Tibial nerve (tissue), 4 donors: Measurements from ENCODE around the gene HOTAIR.

Experiments
- CTCF ChIP-seq, 5 experiments: fragments of 200-600 bp in 3 of 5; fragments of 450-650 bp in 2 of 5; sonication (generic) in 3 of 5; IDR thresholded peaks; one replicate each; pipeline ENCODE4 v1.5.1; 2016 to 2019; ENCODE audit warnings: antibody characterized with exemption in 5 of 5, mild to moderate bottlenecking in 3 of 5, moderate library complexity in 2 of 5
- EP300 ChIP-seq, 2 donors: sonication (generic); formaldehyde crosslinking; IDR thresholded peaks; one replicate each; pipeline ENCODE4 v1.6.1; 2017; ENCODE audit warnings: antibody characterized with exemption in 2 of 2, mild to moderate bottlenecking in 1 of 2
- POLR2A ChIP-seq, 2 donors: fragments of 450-650 bp; IDR thresholded peaks; one replicate each; pipeline ENCODE4 v1.6.1; 2017; ENCODE audit warnings: antibody characterized with exemption in 2 of 2, mild to moderate bottlenecking in 2 of 2, moderate library complexity in 2 of 2

- no peak for TF ChIP-seq CTCF (IDR thresholded peaks at IDR 0.05)
- TF ChIP-seq POLR2A (IDR thresholded peaks at IDR 0.05), result no peak
- no peak for TF ChIP-seq EP300 (IDR thresholded peaks at IDR 0.05)
Measured at GRCh38 chr12:54004063-54004840, 29.5 kb upstream of the HOTAIR start.
